ENCODE measurements around the gene LRIG1.

GRCh38 chr3:66532160-66532587, 31.4 kb upstream of the LRIG1 start:
- no peak for TF ChIP-seq CTCF (IDR thresholded peaks at IDR 0.05)
- no peak for TF ChIP-seq POLR2A (IDR thresholded peaks at IDR 0.05)
